Left renal pelvis (tissue), 4 donors: Measurements from ENCODE around the gene RASGRP2. TPM values are rescaled to one million over a fixed set of nuclear protein-coding genes. Genes with fewer than 3 reads are reported as not detected.

Experiments used
- DNase-seq, 4 donors: peaks; one replicate each; pipeline ENCODE4 v3.0.0-alpha.2; 2013; ENCODE audit warnings: low read depth in 4 of 4, low spot score in 3 of 4
- polyA plus RNA-seq, 4 donors: library from polyadenylated mRNA; unstranded; fragments of 120-200 nt; gene quantifications; one replicate each; pipeline ENCODE4 v1.2.1, GENCODE V29; 2013; ENCODE audit not compliant: insufficient read length in 4 of 4

Gene RASGRP2
- polyA plus RNA-seq, 4 donors, result 4.1 to 7.7 (median 6.3) TPM

DNA sequence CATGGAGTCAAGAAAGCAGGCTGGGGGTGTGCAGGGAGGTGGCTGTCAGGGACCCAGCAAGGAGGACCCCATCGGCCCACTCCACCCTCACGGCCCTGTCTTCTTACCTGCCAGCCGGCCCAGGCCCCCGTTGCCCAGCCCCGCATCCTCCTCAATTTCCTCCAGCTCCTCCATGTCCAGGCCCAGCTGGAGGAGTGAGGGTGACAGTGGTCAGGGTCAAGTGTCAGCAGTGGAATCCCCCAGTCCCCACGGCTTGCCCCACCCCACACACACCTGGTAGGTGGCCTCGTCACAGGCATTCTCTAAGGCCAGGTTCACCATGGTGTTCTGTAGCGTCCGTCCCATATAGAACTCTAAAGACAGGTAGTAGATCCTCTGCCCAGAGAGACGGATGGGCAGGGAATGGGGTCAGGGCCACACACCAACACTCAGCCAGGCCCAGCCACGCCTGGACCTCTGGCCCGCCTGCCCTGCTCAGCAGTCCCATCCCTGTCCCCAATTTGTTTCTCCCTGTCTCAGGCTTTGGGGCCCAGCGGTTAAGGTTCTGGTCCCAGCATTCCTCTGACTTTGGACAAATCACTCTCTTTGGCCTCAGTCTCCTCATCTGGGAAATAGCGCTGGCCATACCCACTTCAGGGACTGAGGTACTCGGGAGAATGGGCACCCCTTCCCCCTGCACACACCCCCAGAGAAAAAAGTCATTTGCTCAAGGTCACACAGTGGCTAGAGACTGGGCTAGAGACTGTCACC is 14.6 kb upstream of the RASGRP2 start:
- DNase-seq, result no peak

DNA sequence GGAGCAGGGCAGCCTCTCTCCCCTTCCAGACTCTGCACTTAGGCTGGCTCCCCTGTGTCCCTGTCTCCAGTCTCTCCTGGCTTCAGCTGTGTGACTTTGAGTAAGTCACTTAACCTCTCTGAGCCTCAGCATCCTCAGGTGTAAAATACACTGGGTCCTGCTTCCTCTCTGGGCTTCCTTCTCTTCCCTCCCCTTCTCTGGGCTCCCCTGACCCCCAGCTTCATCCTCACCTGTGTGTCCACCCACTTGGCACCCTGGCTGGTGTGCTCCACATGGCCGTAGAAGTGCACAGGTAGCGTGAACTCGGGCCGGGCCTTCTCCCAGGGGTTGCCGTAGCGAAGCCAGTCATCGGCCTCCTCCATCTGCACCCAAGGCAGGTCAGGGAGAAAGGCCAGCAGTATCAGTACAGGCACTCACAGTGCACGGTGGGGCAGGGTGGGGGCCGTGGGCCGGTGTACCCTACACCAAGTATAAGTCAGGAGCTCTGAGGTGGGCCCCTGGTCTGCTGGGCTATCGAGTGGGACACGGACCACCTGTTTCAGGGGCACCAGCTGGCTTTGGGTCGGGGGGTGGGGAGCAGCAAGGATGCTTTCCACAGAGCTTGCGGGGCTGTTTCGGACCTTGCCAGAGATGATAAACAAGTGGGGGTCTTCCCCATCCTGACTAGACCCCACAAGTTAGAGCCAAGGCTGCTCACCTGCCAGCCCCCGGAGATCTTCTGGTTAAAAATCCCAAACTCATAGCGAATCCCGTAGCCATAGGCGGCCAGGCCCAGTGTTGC is 13.8 kb upstream of the RASGRP2 start:
- DNase-seq, result no peak

DNA sequence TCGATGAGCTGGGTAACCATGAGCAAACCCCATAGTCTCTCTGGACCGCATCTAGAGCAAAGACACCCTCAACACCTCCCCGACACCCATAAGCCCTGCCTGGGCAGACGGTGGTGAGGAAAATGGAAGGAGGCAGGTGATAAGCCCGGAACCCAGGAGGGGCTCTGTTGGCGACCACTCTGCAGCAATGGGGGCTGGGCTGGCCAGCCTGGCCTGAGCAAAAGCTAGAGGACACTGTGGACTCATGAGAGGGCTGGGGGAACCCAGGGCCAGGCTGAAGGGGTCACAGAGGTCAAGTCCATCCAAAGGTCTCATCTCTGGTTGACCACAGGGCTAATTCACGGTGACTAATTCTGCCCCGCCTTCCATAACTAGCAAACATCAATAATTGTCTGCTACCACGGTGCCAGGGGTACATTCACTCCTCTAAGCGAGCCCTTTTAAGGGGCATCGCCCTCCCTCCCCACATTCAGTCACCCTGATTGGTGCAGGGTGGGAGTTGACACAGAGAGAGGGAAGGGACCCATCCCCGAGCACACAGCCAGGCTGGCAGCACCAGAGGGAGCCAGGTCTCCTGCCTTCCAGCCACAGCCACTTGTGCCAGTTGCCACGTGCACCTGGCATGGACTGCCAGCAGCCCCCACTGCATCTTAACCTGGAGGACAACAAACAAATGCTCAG is 11.9 kb upstream of the RASGRP2 start:
- no peak for DNase-seq

DNA sequence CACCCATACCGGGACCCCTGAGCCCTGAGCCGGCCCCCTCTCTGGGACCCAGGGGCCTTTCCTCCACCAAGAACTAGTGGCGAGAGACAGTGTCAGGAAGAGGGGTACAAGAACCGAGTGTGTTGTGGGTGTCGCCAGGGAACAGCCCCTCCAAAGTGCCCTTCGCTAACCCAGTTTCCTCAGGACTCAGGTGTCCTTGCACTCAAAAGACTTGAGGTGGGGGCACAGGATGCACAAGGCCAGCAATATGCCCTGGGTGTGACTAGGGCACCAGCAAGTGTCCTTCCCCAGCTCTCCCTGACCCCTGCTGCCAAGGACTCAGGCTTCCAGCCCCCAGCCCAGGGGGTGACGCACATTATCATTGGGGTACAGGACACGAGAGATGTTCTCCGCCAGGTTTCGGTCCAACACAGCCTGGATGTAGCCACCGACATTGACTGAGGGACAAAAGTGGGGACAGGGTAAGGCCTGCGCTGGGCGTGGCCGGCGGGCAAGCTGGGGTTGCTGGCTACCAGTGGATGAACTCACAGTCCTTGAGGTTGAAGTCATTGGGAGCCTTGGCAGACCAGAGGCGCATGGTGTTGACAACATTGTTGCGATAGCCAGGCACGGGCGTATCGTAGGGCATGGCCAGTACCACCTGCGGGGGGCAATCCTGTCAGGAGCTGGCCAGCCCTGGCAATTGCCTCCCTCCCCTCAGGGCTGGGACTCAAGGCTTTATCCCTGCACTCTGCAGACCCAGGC is 11.1 kb upstream of the RASGRP2 start:
- DNase-seq, result no peak

DNA sequence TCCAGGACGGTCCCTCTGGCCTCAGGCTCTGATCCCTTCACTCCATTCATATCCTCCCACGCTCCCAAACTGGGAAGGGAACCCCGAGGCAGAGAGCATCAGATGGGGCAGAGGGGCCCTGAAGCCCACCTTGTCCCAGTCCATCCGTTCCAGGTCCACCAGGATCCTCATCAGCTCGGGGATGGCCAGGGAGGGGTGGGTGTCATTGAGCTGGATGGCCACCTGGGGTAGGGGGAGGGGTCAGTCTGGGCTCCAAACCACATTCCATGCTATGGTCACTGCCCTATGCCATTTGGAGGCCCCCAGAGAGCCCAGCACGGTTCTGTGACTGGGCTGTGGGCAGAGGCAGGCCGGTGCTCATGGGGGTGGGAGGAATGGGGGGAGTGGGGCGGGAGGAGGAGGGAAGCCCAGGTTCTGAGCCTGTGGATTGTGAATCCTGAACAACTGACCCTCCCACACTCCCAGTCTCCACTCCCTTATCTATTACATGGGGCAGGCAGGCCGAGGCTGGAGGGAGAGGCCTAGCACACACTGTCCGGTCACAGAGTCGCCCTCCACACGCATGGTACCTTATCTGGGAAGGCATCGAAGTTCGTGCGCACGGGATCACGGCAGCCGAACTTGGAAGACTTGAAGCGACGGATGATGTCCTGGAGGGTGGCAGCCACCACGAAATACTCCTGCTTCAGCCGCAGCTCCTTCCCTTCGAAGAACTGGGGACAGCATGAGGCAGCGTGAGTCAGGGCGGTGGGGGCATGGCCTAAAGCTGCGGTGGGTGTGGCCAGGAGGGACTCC is 10.4 kb upstream of the RASGRP2 start:
- DNase-seq, result no peak

DNA sequence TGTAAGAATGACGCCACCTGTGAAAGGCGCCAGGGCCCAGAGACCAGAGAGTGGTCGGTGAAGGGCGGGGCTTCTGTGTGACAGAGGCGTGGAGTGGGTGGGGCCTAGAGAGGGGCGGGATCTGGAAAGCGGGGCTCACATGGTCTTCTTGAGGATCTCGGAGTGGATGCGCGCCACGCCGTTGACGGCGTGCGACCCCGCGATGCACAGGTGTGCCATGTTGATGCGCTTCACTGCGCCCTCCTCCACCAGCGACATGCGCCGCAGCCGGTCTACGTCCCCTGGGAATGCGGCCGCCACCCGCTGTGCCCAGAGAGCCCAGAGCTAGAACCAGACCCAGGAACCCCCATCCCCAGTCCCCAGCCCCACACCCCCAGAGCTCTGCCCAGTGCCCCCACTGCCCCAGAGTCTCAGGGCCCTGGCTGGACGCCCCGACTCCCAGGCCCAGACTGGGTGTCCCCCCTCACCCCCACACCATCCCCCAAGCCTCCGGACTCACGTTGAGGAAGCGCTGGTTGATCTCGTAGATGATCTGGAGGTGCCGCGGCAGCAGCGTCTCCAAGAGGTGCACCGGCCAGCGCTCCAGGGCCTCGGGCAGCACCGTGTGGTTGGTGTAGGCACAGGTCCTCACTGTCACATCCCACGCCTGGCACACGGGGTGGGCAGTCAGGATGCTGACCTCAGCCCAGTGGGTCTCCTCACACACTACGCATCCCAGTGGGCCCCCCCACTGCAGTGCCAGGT is 9.6 kb upstream of the RASGRP2 start:
- DNase-seq, result no peak

DNA sequence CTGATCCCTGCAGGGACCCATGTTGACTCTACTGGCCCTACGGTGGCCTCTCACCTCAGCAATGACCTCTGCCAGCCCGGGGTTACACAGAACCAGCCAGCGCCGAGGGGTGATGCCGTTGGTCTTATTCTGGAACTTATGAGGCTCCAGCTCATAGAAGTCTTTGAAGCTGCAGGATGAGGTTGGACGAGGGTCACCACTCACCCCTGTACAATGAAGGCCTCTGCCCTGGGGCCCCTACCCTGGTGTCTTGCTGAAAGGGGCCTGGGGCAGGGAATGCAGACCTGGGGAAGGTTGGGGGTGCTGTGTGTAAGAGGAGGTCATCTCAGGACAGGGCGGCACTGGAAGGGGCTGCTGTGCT is 9.1 kb upstream of the RASGRP2 start:
- no peak for DNase-seq

DNA sequence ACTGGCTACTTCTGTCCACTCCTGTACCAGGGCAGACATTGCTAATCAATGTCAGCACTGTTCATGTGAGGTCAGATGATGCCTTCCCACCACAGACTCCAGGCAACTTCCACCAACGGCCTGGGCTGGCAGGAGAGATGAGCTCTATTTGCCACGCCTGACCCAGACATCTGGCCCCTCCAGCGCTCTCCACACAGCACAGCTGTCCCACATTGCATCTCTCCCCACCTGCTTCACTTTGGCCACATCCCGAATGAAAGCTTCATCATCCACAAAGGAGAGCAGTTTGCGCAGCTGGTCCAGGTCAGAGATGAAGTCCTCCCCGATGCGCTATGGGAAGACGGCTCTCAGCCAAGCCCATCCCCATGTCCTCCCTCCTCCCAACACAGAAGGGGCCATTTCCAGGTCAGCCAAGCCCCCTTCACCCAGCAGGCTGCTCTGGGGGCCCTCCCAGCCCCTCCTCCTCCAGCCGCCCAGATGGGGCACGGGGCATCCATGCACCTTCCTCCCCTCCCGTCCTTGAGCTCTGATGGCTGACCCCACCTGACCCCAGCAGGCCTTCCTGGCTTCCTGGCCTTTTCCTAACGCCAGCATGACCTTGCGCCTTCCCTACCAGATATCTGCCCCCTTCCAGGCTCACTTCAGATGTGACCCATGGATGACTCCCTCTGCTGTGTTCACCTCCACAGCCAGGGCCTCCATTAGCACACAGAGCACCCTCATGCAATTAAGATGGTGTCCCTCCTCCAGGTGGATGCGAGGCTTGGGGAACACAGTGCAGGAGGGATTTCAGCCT is 8.4 kb upstream of the RASGRP2 start:
- no peak for DNase-seq

DNA sequence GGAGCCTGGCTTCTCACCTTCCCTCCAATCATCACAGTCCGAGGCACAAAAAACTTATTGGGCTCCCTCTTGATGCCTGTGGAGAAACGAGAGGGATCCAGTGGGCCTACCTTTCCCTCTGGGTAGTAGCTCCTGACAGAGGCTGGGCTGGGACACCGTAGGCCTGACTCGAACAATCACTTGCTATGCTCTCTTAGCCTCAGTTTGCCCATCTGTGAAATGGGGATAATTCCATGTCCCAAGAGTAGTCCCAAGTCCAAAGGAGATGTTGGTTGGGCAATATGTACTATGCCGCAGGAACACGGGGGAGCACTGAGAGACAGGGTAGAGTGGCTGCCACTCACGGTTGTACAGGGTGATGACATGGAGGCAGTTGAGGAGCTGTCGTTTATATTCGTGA is 7.6 kb upstream of the RASGRP2 start:
- no peak for DNase-seq

DNA sequence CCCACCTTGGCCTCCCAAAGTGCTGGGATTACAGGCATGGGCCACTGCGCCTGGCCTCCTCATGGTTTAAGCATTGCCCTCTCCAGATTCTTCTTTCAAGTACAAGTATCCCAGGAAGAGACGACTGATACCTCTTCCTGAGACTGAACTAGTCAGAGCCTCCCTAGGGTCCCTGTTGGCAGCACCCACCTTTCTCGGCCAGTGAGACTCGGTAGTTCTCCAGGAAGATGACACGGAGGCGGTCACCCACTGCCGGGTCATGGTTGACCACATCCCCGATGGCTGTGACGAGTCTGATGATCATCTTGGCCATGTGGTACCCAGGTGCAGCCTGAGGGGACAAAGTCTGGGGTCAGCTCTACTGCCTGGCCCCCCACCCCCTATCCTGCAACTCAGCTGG is 7.2 kb upstream of the RASGRP2 start:
- DNase-seq, result no peak

DNA sequence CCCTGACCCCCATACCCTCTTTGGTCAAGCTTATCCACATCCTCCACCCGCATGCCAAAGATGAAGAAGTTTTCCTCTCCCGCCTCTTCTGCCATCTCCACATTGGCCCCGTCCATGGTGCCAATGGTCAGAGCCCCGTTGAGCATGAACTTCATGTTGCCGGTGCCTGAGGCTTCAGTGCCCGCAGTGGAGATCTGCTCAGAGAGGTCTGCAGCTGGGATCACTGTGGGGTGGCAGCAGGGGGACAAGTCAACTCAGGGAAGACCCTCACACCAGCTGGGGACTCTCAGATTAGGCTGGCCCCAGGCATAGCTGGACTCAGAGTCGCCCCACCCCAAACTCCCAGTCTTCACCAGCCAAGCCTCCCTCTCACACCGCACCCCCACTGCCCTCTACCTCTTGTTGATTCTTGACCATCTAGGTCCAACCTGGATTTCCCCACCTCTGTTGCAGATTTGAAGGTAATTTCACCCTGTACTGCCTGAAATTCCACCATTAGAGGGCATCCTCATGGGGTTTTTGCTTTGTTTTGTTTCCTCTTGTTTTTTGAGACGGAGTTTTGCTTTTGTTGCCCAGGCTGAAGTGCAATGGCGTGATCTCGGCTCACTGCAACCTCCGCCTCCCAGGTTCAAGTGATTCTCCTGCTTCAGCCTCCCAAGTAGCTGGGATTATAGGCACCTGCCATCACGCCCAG is 6.6 kb upstream of the RASGRP2 start:
- DNase-seq, result no peak

DNA sequence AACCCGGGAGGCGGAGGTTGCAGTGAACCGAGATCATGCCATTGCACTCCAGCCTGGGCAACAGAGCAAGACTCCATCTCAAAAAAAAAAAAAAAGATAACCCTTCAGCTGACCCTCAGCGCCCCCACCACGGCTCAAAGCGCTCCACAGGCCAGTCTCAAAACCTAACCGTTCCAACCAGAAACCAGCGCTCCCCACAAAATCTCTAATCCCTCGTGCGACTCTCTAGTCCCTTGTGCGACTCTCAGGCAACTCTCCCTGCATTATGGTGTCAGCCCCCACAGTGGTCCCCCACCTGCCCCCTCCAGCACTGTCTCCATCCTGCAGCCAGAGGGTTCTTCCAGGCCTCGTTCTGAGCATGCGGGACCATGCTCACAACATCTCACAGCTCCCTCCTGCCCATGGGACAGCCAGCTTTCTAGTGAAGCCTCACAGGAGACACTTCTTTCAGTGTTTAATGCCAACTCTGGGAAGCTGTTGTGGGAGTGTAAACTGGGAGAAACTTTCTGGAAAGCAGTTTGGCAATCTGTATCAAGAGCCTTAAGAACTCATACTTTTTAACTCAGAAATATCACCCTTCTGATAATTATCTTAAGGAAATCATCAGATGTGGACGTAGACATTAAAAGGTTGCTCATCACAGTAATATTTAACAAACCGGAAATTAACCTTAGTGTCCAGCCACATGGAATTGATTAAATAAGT is 4.2 kb upstream of the RASGRP2 start:
- no peak for DNase-seq

DNA sequence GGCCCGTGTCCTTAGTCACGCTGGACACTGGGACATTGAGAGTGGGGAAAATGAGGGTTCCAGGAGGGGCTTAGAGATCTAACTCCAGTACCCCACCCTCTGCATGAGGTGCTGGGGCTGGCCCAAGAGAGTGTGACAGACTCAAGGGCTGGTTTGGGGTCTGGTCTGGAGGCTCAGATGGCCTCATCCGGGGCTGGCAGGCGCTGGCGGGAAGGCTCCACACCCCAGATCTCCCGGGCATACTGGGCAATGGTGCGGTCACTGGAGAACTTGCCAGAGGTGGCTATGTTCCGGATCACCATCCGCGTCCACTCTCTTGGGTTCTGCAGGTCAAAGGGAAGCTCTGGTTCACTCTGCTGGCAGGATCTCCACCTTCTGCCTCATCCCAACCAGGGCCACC is 2.5 kb upstream of the RASGRP2 start:
- no peak for DNase-seq

DNA sequence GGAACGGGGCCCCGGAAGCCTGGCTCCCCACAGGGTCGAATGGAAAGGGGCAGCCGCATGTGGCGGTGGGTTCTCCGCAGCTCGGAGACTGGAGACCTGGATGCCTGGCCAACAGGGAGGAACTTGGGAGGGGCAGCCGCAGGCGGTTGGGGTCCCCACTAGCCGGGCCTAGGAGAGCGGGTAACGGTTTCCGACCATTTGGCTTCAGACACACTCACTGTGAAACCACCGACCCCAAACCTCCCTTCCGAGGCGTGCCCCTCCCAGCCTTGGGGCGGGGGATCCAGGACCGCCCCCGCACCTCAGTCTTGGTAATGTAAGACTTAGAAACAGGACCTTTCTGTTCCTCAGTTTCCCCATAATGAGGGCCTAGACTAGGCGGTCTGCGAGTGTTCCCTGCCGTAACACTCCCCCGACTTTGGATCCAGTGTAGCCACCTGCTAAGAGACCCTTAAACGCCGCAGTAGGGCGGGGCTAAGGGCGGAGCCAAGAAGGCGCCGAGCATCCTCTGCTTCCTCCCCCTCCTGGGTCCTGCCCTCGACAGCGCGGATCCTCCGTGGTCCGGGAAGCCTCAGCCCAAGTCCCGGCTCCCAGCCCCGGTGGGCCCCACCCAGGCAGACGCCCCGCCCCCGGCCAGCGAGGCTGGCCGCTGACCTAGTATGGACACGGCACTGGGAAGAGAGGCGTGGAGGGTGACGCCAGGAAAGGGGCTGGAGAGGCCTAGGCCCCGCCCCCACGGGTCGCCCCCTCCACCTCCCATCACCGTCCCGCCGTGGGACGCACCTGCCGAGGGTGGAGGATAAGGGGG is 1.8 kb upstream of the RASGRP2 start:
- DNase-seq, result no peak

DNA sequence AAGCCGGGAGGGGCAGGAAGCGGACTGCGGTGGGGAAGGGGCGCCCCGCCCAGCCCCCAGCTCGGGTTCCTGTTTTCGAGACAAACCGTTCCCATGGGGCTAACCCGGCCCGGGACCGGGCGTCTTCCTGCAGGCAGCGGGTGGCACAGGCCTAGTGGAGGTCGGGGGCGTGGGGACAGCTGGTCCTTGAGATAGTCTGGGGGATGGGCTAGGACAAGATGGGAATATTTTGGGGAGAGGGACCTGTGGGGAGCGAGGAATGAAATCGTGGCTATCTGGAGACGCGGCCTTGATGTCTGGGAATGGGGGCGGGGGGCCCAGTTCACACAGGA is 1.2 kb upstream of the RASGRP2 start:
- DNase-seq, result no peak

DNA sequence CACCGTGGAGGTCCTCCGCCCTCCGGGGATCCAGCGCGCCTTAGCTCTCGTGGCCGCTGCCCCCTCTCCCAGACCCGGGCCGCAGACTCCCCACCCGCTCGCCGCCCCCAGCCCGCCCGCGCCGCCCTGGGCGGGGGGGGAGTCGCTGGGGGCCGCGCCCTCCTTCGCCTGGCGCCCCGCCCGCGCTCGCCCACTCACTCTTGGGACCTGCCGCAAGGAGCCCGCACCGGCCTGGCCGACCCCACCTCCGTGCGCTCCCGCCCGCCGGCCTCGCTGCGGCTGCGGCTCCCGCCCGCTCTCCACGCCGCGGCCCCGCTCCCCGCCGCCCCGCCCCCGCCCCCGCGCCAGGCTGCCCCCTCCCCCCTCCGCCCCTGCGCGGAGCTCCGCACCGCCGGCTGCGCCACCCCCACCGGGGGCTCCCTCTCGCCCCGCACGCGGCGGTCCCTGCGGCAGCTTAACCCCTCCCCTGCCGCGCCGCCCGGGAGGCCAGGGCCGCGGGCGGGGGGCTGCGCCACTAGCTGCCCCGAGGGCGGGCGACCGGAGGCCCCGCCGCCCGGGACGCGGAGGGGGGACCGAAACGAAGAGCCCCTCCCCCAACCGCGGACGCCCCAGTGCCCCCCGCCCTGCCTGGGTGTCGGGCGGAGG is 724 bp upstream of the RASGRP2 start:
- no peak for DNase-seq
